ENCODE data around the gene CSAD. TPM values are rescaled to one million over a fixed set of nuclear protein-coding genes. Genes with fewer than 3 reads are reported as not detected.

Gene CSAD
- polyA plus RNA-seq, 1 experiment, result 18.9 TPM

GRCh38 chr12:53118751-53119300 lies 61.9 kb downstream of the CSAD start:
- no peak for DNase-seq (ENCODE audit: low read depth, low spot score)
- Histone ChIP-seq H3K27me3 (ENCODE audit: control insufficient read depth, insufficient read depth, low read length) (no peaks in the 10 kb centered on the region), H3K9me3 (ENCODE audit: control insufficient read depth, insufficient read depth, low read length) (no peaks in the 10 kb centered on the region; the same call in 1 of the 2 replicates), H3K27ac (ENCODE audit: low read depth, low read length) (no peak overlapping the region), H3K4me3 (ENCODE audit: low read depth, low read length) (no peak overlapping the region)
- no peak for TF ChIP-seq CTCF (IDR thresholded peaks at IDR 0.05; ENCODE audit: low read depth, low read length)
- ChIA-PET CTCF (interaction anchor here (1.3 kb wide), 1 partner anchor 41 kb away, joined by 3 read pairs; no protein-coding TSS in a partner anchor), POLR2A (no interaction called here)

GRCh38 chr12:53115891-53116648 lies 64.7 kb downstream of the CSAD start:
- Histone ChIP-seq H3K9me3 (ENCODE audit: control insufficient read depth, insufficient read depth, low read length) (no peaks in the 10 kb centered on the region), H3K27me3 (ENCODE audit: control insufficient read depth, insufficient read depth, low read length) (no peaks in the 10 kb centered on the region), H3K27ac (ENCODE audit: low read depth, low read length) (no peak overlapping the region), H3K4me3 (ENCODE audit: low read depth, low read length) (no peak overlapping the region)
- POLR2A ChIA-PET, result interaction anchor here (1.8 kb wide), 1 partner anchor 37 kb away, joined by 6 read pairs; the partner anchor contains the start of gene SPRYD3
- TF ChIP-seq CTCF (IDR thresholded peaks at IDR 0.05; ENCODE audit: low read depth, low read length), result no peak
- no peak for DNase-seq (ENCODE audit: low read depth, low spot score)
- CTCF ChIA-PET, result interaction anchor here (0.7 to 1.1 kb wide), 3 partner anchors 17 to 44 kb away, joined by 3 to 7 read pairs (median 4); no protein-coding TSS in a partner anchor

GRCh38 chr12:53115112-53115890 lies 65.4 kb downstream of the CSAD start:
- Histone ChIP-seq H3K9me3 (ENCODE audit: control insufficient read depth, insufficient read depth, low read length) (no peaks in the 10 kb centered on the region), H3K4me3 (ENCODE audit: low read depth, low read length) (no peak overlapping the region), H3K27ac (ENCODE audit: low read depth, low read length) (no peak overlapping the region), H3K27me3 (ENCODE audit: control insufficient read depth, insufficient read depth, low read length) (no peaks in the 10 kb centered on the region)
- ChIA-PET CTCF (interaction anchor here (1.1 kb wide), 1 partner anchor 16 kb away, joined by 3 read pairs; no protein-coding TSS in a partner anchor), POLR2A (interaction anchor here (1.8 kb wide), 1 partner anchor 36 kb away, joined by 6 read pairs; the partner anchor contains the start of gene SPRYD3)
- TF ChIP-seq CTCF (IDR thresholded peaks at IDR 0.05; ENCODE audit: low read depth, low read length), result no peak
- no peak for DNase-seq (ENCODE audit: low read depth, low spot score)

GRCh38 chr12:53113951-53114350 lies 66.8 kb downstream of the CSAD start:
- no peaks in the 10 kb centered on the region for H3K27me3 ChIP-seq (ENCODE audit: control insufficient read depth, insufficient read depth, low read length)
- H3K4me3 ChIP-seq (ENCODE audit: low read depth, low read length), result no peak overlapping the region
- CTCF ChIA-PET, result no interaction called here
- no peak for TF ChIP-seq CTCF (IDR thresholded peaks at IDR 0.05; ENCODE audit: low read depth, low read length)
- H3K9me3 ChIP-seq (ENCODE audit: control insufficient read depth, insufficient read depth, low read length), result no peaks in the 10 kb centered on the region
- no peak overlapping the region for H3K27ac ChIP-seq (ENCODE audit: low read depth, low read length)
- DNase-seq (ENCODE audit: low read depth, low spot score), result no peak
- POLR2A ChIA-PET, result no interaction called here
